SK-N-SH (cell line): Measurements from ENCODE around the gene NF2. TPM values are rescaled to one million over a fixed set of nuclear protein-coding genes. Genes with fewer than 3 reads are reported as not detected.

Experiments used
- CTCF ChIA-PET: fragments of 300-600, 350-600 bp; formaldehyde crosslinking; extraction: SDS; loops from one replicate; lab custom pipeline; 2021; lab: Yijun Ruan, JAX
- POLR2A ChIA-PET: fragments of 350-600 bp; sonication (Branson Sonifier 250); formaldehyde crosslinking; extraction: SDS; loops from one replicate; lab custom pipeline; 2020; ENCODE audit warnings: antibody characterized with exemption, inconsistent platforms; lab: Yijun Ruan, JAX
- DNase-seq: peaks from one replicate; pipeline ENCODE4 v3.0.0; 2012
- H2AFZ ChIP-seq: fragments of 200-600 bp; sonication (generic); 2 replicates; pipeline ENCODE4 v1.8.1; 2016; ENCODE audit warnings: antibody characterized with exemption, mild to moderate bottlenecking, low read depth
- H3F3A ChIP-seq: fragments of 200-600 bp; sonication (generic); replicated peaks from 2 replicates; pipeline ENCODE3; 2016; ENCODE audit warnings: antibody characterized with exemption, mild to moderate bottlenecking; ENCODE audit not compliant: insufficient read depth
- H3K27ac ChIP-seq, 2 experiments: fragments of 200-500 bp in 1 of 2; fragments of 200-600 bp in 1 of 2; sonication (Bioruptor generic) in 1 of 2; sonication (generic), shearing (Covaris generic) in 1 of 2; 2 replicates each; pipeline versions ENCODE4 v1.5.1 to v1.6.1; 2014 to 2016; ENCODE audit warnings: low read depth in 2 of 2, inconsistent platforms in 1 of 2, low read length in 1 of 2, mild to moderate bottlenecking in 1 of 2, mixed read lengths in 1 of 2
- H3K27me3 ChIP-seq: fragments of 200-600 bp; sonication (generic), shearing (Covaris generic); 2 replicates; pipeline ENCODE4 v1.6.1; 2016; ENCODE audit warnings: mixed run types; ENCODE audit not compliant: insufficient read depth
- H3K36me3 ChIP-seq, 2 experiments: fragments of 200-500 bp in 1 of 2; fragments of 200-600 bp in 1 of 2; sonication (Bioruptor generic) in 1 of 2; sonication (generic) in 1 of 2; replicated peaks in 1 of 2; 2 replicates each; pipeline versions ENCODE3 to v1.5.1; 2014 to 2016; ENCODE audit warnings: low read length in 1 of 2, mild to moderate bottlenecking in 1 of 2; ENCODE audit not compliant: insufficient read depth in 2 of 2, control insufficient read depth in 1 of 2
- H3K4me1 ChIP-seq, 2 experiments: fragments of 200-500 bp in 1 of 2; fragments of 200-600 bp in 1 of 2; sonication (Bioruptor generic) in 1 of 2; sonication (generic), shearing (Covaris generic) in 1 of 2; 2 replicates each; pipeline versions ENCODE4 v1.5.1 to v1.6.1; 2014 to 2016; ENCODE audit warnings: low read depth in 1 of 2, low read length in 1 of 2, mixed run types in 1 of 2; ENCODE audit not compliant: insufficient read depth in 2 of 2, control insufficient read depth in 1 of 2
- H3K4me2 ChIP-seq: fragments of 200-600 bp; sonication (generic), shearing (Covaris generic); 2 replicates; pipeline ENCODE4 v1.6.1; 2017; ENCODE audit warnings: mixed run types
- H3K4me3 ChIP-seq, 2 experiments: fragments of 200-500 bp in 1 of 2; fragments of 200-600 bp in 1 of 2; sonication (Bioruptor generic) in 1 of 2; sonication (generic), shearing (Covaris generic) in 1 of 2; 2 replicates each; pipeline versions ENCODE4 v1.5.1 to v1.8.1; 2014 to 2016; ENCODE audit warnings: low read depth in 2 of 2, inconsistent platforms in 1 of 2, low read length in 1 of 2, mild to moderate bottlenecking in 1 of 2, mixed read lengths in 1 of 2, moderate library complexity in 1 of 2
- H3K79me2 ChIP-seq: fragments of 200-600 bp; sonication (generic); 2 replicates; pipeline ENCODE4 v1.8.1; 2017; ENCODE audit warnings: mild to moderate bottlenecking; ENCODE audit not compliant: insufficient read depth
- H3K9ac ChIP-seq: fragments of 200-600 bp; sonication (generic); 2 replicates; pipeline ENCODE4 v1.6.1; 2017; ENCODE audit warnings: mixed run types
- H3K9me2 ChIP-seq: fragments of 200-600 bp; sonication (generic); 2 replicates; pipeline ENCODE4 v1.6.1; 2017; ENCODE audit warnings: mixed run types
- H3K9me3 ChIP-seq: fragments of 200-600 bp; sonication (generic); 2 replicates; pipeline ENCODE4 v1.6.1; 2017; ENCODE audit warnings: mixed run types, mild to moderate bottlenecking, moderate library complexity
- H4K20me1 ChIP-seq: fragments of 200-600 bp; sonication (generic); 2 replicates; pipeline ENCODE4 v1.6.1; 2017; ENCODE audit warnings: mild to moderate bottlenecking, mixed run types; ENCODE audit not compliant: insufficient read depth
- CHD2 ChIP-seq: fragments of 150-350 bp; IDR thresholded peaks from 2 replicates; pipeline ENCODE4 v1.6.1; 2018; ENCODE audit warnings: low read length; ENCODE audit not compliant: partially characterized antibody
- EP300 ChIP-seq, 2 experiments: IDR thresholded peaks; 2 replicates each; pipeline versions ENCODE4 v1.4.0 to v1.6.1; 2012; ENCODE audit warnings: borderline replicate concordance in 1 of 2, low read depth in 1 of 2, low read length in 1 of 2
- EZH2phosphoT487 ChIP-seq: fragments of 200-600 bp; sonication (generic); IDR thresholded peaks from 2 replicates; pipeline ENCODE4 v1.6.1; 2017; ENCODE audit warnings: low read depth, mixed run types, mild to moderate bottlenecking, antibody characterized with exemption, moderate library complexity, borderline replicate concordance
- FOXM1 ChIP-seq: IDR thresholded peaks from 2 replicates; pipeline ENCODE4 v1.4.0; 2012; ENCODE audit warnings: low read depth, mild to moderate bottlenecking
- GABPA ChIP-seq: IDR thresholded peaks from 2 replicates; pipeline ENCODE4 v1.4.0; 2012; ENCODE audit warnings: low read depth, mild to moderate bottlenecking
- GATA2 ChIP-seq: sonication (generic); formaldehyde crosslinking; IDR thresholded peaks from 2 replicates; pipeline ENCODE4 v1.5.0; 2020; ENCODE audit warnings: mild to moderate bottlenecking, missing genetic modification reagents
- JUND ChIP-seq: IDR thresholded peaks from 2 replicates; pipeline ENCODE4 v1.4.0; 2012
- NFIC ChIP-seq: IDR thresholded peaks from 2 replicates; pipeline ENCODE4 v1.4.0; 2012; ENCODE audit warnings: borderline replicate concordance
- NRF1 ChIP-seq: IDR thresholded peaks from 2 replicates; pipeline ENCODE4 v1.6.1; 2012; ENCODE audit warnings: low read depth, mild to moderate bottlenecking, low read length
- RAD21 ChIP-seq: IDR thresholded peaks from 2 replicates; pipeline ENCODE4 v1.6.1; 2012; ENCODE audit warnings: mild to moderate bottlenecking, low read length
- RXRA ChIP-seq: IDR thresholded peaks from 2 replicates; pipeline ENCODE4 v1.4.0; 2012; ENCODE audit warnings: low read depth, mild to moderate bottlenecking, borderline replicate concordance
- TAF1 ChIP-seq: IDR thresholded peaks from 2 replicates; pipeline ENCODE4 v1.6.1; 2012; ENCODE audit warnings: low read depth, mild to moderate bottlenecking, low read length, moderate library complexity, borderline replicate concordance
- YY1 ChIP-seq: IDR thresholded peaks from 2 replicates; pipeline ENCODE4 v1.4.0; 2012; ENCODE audit warnings: low read depth, mild to moderate bottlenecking
- WGBS: methylation state at CpG from one replicate; pipeline ENCODE4 v1.1.6; 2017; ENCODE audit warnings: low lambda C conversion rate; 5-methylcytosine and 5-hydroxymethylcytosine counted together
- polyA plus RNA-seq, 3 experiments: library from polyadenylated mRNA; depleted of rRNA; stranded (reverse); fragments of >200 nt; gene quantifications; 2 replicates each; pipeline ENCODE4 v1.2.3, GENCODE V29; 2012
- TF ChIP-seq, protein P1 (sequence below): IDR thresholded peaks from 2 replicates; pipeline ENCODE4 v1.4.0; 2012; ENCODE audit warnings: low read depth, borderline replicate concordance
- TF ChIP-seq, protein P2 (sequence below): fragments of 200-600 bp; sonication (generic); IDR thresholded peaks from 2 replicates; pipeline ENCODE4 v1.6.1; 2017; ENCODE audit warnings: antibody characterized with exemption, mild to moderate bottlenecking, moderate library complexity
- TF ChIP-seq, protein P3 (sequence below): IDR thresholded peaks from 2 replicates; pipeline ENCODE4; 2012
- TF ChIP-seq, protein P4 (sequence below): IDR thresholded peaks from 2 replicates; pipeline ENCODE4 v1.4.0; 2012; ENCODE audit warnings: low read depth, borderline replicate concordance

NF2 gene
- polyA plus RNA-seq, 1 of the 3 experiments (the other 2 are of a cell fraction): 44.1 TPM

GRCh38 chr22:29574762-29575450, 28.5 kb upstream of the NF2 start:
- 89% methylated on average over 7 of the region's 7 CpGs for WGBS
- ChIA-PET CTCF (interaction anchor here (0.7 to 1.4 kb wide), 3 partner anchors 21 to 514 kb away, joined by 3 to 4 read pairs (median 3); partner anchors contain the start of gene THOC5), POLR2A (interaction anchor here (0.6 to 1.1 kb wide), 2 partner anchors 21 to 191 kb away, joined by 3 to 4 read pairs; partner anchors contain the start of gene THOC5)
- Histone ChIP-seq H3K27ac (no peak overlapping the region), H3F3A (no peaks in the 10 kb centered on the region), H4K20me1 (no peaks in the 10 kb centered on the region), H3K9me3 (no peaks in the 10 kb centered on the region), H3K36me3 (peaks cover 0 to 3% of the 10 kb centered on the region in 2 experiments), H3K4me2 (no peak overlapping the region), H3K9ac (no peak overlapping the region), H3K9me2 (no peaks in the 10 kb centered on the region), H2AFZ (no peak overlapping the region), H3K4me1 (peaks cover 0 to 3% of the 10 kb centered on the region in 2 experiments; a peak in 1 of 4 replicates), H3K4me3 (no peak overlapping the region), H3K79me2 (peaks cover 2% of the 10 kb centered on the region; the same call in 1 of the 2 replicates), H3K27me3 (no peaks in the 10 kb centered on the region)
- TF ChIP-seq JUND (no peak), CHD2 (no peak)
- no peak for DNase-seq

GRCh38 chr22:29578462-29579200, 24.8 kb upstream of the NF2 start:
- TF ChIP-seq TAF1 (no peak), NRF1 (no peak), FOXM1 (no peak), RXRA (no peak), EZH2phosphoT487 (no peak), RAD21 (no peak), YY1 (no peak), NFIC (no peak), EP300 (IDR thresholded peaks at IDR 0.05; ENCODE audit: borderline replicate concordance in 1 of 2, low read depth in 1 of 2, low read length in 1 of 2) (no peak), GABPA (no peak), GATA2 (CRISPR knock-in tag) (no peak)
- TF ChIP-seq, protein P1, sequence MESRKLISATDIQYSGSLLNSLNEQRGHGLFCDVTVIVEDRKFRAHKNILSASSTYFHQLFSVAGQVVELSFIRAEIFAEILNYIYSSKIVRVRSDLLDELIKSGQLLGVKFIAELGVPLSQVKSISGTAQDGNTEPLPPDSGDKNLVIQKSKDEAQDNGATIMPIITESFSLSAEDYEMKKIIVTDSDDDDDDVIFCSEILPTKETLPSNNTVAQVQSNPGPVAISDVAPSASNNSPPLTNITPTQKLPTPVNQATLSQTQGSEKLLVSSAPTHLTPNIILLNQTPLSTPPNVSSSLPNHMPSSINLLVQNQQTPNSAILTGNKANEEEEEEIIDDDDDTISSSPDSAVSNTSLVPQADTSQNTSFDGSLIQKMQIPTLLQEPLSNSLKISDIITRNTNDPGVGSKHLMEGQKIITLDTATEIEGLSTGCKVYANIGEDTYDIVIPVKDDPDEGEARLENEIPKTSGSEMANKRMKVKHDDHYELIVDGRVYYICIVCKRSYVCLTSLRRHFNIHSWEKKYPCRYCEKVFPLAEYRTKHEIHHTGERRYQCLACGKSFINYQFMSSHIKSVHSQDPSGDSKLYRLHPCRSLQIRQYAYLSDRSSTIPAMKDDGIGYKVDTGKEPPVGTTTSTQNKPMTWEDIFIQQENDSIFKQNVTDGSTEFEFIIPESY: no peak
- TF ChIP-seq, protein P2, sequence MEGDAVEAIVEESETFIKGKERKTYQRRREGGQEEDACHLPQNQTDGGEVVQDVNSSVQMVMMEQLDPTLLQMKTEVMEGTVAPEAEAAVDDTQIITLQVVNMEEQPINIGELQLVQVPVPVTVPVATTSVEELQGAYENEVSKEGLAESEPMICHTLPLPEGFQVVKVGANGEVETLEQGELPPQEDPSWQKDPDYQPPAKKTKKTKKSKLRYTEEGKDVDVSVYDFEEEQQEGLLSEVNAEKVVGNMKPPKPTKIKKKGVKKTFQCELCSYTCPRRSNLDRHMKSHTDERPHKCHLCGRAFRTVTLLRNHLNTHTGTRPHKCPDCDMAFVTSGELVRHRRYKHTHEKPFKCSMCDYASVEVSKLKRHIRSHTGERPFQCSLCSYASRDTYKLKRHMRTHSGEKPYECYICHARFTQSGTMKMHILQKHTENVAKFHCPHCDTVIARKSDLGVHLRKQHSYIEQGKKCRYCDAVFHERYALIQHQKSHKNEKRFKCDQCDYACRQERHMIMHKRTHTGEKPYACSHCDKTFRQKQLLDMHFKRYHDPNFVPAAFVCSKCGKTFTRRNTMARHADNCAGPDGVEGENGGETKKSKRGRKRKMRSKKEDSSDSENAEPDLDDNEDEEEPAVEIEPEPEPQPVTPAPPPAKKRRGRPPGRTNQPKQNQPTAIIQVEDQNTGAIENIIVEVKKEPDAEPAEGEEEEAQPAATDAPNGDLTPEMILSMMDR: no peak
- TF ChIP-seq, protein P3, sequence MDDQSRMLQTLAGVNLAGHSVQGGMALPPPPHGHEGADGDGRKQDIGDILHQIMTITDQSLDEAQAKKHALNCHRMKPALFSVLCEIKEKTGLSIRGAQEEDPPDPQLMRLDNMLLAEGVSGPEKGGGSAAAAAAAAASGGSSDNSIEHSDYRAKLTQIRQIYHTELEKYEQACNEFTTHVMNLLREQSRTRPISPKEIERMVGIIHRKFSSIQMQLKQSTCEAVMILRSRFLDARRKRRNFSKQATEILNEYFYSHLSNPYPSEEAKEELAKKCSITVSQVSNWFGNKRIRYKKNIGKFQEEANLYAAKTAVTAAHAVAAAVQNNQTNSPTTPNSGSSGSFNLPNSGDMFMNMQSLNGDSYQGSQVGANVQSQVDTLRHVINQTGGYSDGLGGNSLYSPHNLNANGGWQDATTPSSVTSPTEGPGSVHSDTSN: no peak
- TF ChIP-seq, protein P4, sequence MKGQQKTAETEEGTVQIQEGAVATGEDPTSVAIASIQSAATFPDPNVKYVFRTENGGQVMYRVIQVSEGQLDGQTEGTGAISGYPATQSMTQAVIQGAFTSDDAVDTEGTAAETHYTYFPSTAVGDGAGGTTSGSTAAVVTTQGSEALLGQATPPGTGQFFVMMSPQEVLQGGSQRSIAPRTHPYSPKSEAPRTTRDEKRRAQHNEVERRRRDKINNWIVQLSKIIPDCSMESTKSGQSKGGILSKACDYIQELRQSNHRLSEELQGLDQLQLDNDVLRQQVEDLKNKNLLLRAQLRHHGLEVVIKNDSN: no peak
- H3F3A ChIP-seq: no peaks in the 10 kb centered on the region
- H3K9me2 ChIP-seq: no peaks in the 10 kb centered on the region
- CTCF ChIA-PET: interaction anchor here (3.1 kb wide), 1 partner anchor 11 kb away, joined by 8 read pairs; no protein-coding TSS in a partner anchor
- no peaks in the 10 kb centered on the region for H3K27me3 ChIP-seq
- H3K36me3 ChIP-seq: no peaks in the 10 kb centered on the region
- POLR2A ChIA-PET: interaction anchor here (0.7 kb wide), 1 partner anchor 28 kb away, joined by 4 read pairs; no protein-coding TSS in a partner anchor
- no peaks in the 10 kb centered on the region for H3K9me3 ChIP-seq
- peaks cover 9% of the 10 kb centered on the region; the same call in 1 of the 2 replicates for H3K79me2 ChIP-seq
- 87% methylated on average over 10 of the region's 10 CpGs for WGBS
- no peaks in the 10 kb centered on the region for H4K20me1 ChIP-seq
- peaks cover 0 to 7% of the 10 kb centered on the region in 2 experiments; a peak in 1 of 4 replicates for H3K4me1 ChIP-seq
- no peak overlapping the region for H2AFZ ChIP-seq
- DNase-seq: no peak
- H3K4me3 ChIP-seq: no peak overlapping the region
- no peak overlapping the region for H3K9ac ChIP-seq
- H3K27ac ChIP-seq: no peak overlapping the region
- H3K4me2 ChIP-seq: no peak overlapping the region
